Lung (tissue), 12 donors: ENCODE data around the gene TMEM87A. TPM values are rescaled to one million over a fixed set of nuclear protein-coding genes. Genes with fewer than 3 reads are reported as not detected.

ENCODE experiments used
- ATAC-seq: fragments of 200-7000 bp; cut with Tn5 transposase; one replicate; pipeline ENCODE4 v1.9.1; 2020; ENCODE audit warnings: moderate number of reproducible peaks; ENCODE audit not compliant: insufficient read depth, low FRiP score
- DNase-seq, 3 donors: peaks; one replicate each; pipeline ENCODE4 v3.0.0-alpha.2; 2013 to 2017
- H3K27ac ChIP-seq, 2 donors: one replicate each; pipeline ENCODE4 v1.5.1; 2013; ENCODE audit warnings: mild to moderate bottlenecking in 2 of 2, moderate library complexity in 2 of 2, control low read depth in 1 of 2, inconsistent platforms in 1 of 2, low read depth in 1 of 2, low read length in 1 of 2
- H3K27me3 ChIP-seq, 3 donors: one replicate each; pipeline ENCODE4 v1.5.1; 2013; ENCODE audit warnings: low read length in 2 of 3; ENCODE audit not compliant: control insufficient read depth in 3 of 3, insufficient read depth in 3 of 3
- H3K36me3 ChIP-seq, 4 donors: one replicate each; pipeline ENCODE4 v1.5.1; 2013; ENCODE audit warnings: low read length in 4 of 4, mild to moderate bottlenecking in 1 of 4, moderate library complexity in 1 of 4; ENCODE audit not compliant: control insufficient read depth in 4 of 4, insufficient read depth in 4 of 4
- H3K4me1 ChIP-seq, 5 donors: one replicate each; pipeline ENCODE4 v1.5.1; 2013; ENCODE audit warnings: low read length in 5 of 5, mild to moderate bottlenecking in 2 of 5, moderate library complexity in 1 of 5; ENCODE audit not compliant: control insufficient read depth in 5 of 5, insufficient read depth in 5 of 5
- H3K4me3 ChIP-seq: one replicate; pipeline ENCODE4 v1.5.1; 2013; ENCODE audit warnings: mild to moderate bottlenecking, control low read depth, moderate library complexity
- H3K9ac ChIP-seq, 2 donors: one replicate each; pipeline ENCODE4 v1.5.1; 2013; ENCODE audit warnings: low read length in 2 of 2, control low read depth in 1 of 2; ENCODE audit not compliant: insufficient read depth in 1 of 2
- H3K9me3 ChIP-seq, 4 donors: one replicate each; pipeline ENCODE4 v1.5.1; 2013; ENCODE audit warnings: low read length in 3 of 4, mild to moderate bottlenecking in 1 of 4, moderate library complexity in 1 of 4; ENCODE audit not compliant: control insufficient read depth in 4 of 4, insufficient read depth in 3 of 4
- WGBS, 2 donors: extraction: QIAGEN DNeasy Blood & Tissue Kit; methylation state at CpG; one replicate each; pipeline ENCODE4 v1.1.7; 2013; 5-methylcytosine and 5-hydroxymethylcytosine counted together
- polyA plus RNA-seq, 2 donors: library from polyadenylated mRNA; stranded (reverse); fragments of 200-250 nt; gene quantifications; one replicate each; pipeline ENCODE4 v1.2.1, GENCODE V29; 2013
- total RNA-seq, 2 donors: library from RNA; depleted of rRNA in 1 of 2; stranded (reverse); fragments of >200 nt in 1 of 2; gene quantifications; one replicate each; pipeline ENCODE4 v1.2.1, GENCODE V29; 2014 to 2021
- TF ChIP-seq, protein P1 (sequence below): IDR thresholded peaks from 2 replicates; pipeline ENCODE4 v1.5.1; 2012; ENCODE audit warnings: mild to moderate bottlenecking; ENCODE audit errors: control extremely low read depth, extremely low read depth
- donor health status: control.
- donor health status: control.
- donor health status: Bipolar disorder and iron deficiency.
- donor health status: healthy.
- donor health status: DM: yes; HTN: yes; CAD: no.

Gene TMEM87A
- total and polyA plus RNA-seq, 4 donors = 50.3 to 196 (median 86.9) TPM

DNA sequence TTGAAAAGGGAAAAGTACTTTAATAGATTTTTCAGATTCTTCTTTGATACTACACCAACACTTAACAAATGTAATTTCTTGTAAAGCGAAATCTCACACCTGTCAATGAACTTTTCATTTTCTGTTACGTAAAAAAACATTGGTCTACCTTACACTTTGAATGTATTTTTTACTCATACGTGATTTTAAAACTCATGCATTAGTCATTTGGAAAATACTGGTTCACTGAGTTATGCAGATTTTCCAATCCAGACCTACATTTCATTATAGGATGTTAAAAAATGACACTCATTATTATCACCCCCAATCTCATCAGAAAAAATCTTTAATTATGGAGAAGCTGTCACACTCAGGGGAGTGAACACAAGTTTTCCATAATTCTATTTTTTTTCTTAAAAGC, 79.8 kb downstream of the TMEM87A start:
- 90 to 94% methylated on average over 3 of the region's 3 CpGs for WGBS, 2 donors
- TF ChIP-seq, protein P1, sequence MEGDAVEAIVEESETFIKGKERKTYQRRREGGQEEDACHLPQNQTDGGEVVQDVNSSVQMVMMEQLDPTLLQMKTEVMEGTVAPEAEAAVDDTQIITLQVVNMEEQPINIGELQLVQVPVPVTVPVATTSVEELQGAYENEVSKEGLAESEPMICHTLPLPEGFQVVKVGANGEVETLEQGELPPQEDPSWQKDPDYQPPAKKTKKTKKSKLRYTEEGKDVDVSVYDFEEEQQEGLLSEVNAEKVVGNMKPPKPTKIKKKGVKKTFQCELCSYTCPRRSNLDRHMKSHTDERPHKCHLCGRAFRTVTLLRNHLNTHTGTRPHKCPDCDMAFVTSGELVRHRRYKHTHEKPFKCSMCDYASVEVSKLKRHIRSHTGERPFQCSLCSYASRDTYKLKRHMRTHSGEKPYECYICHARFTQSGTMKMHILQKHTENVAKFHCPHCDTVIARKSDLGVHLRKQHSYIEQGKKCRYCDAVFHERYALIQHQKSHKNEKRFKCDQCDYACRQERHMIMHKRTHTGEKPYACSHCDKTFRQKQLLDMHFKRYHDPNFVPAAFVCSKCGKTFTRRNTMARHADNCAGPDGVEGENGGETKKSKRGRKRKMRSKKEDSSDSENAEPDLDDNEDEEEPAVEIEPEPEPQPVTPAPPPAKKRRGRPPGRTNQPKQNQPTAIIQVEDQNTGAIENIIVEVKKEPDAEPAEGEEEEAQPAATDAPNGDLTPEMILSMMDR = no peak

DNA sequence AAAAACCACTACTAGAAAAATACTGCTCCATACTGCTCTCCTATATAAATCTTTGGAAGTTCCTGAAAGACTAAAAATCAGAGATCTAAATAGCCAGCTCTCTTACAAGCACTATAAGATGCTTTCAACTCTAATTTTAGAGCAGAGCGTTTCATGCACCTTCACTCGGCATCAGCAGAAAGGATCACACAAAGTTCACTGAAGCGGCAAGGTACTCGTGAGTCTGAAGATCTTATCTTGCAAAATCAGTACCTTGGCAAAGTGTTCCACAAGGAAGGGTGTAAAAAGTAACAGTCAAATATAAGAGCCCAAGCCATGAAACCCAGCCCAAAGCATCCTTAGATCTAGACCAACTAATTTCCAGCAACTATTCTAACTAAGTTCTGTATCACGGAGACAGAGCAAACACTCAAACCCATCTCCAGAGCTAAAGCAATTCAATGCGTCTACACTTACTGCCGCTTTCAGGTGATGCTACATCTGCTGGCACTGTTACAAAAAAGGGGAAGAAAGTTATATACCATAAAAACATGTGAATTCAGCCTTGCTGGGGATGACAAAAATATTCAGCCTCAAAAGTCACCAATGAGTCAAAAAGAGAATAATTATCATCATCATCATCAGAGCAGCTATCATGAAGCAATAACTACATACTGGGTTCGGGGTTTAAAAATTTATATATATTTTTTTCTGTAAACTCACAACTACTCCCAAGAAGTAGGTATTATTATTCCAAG, 81.5 kb downstream of the TMEM87A start:
- 88 to 91% methylated on average over 8 of the region's 8 CpGs for WGBS, 2 donors
- H3K9me3 ChIP-seq = no peaks in the 10 kb centered on the region
- H3K4me3 ChIP-seq = no peak overlapping the region
- TF ChIP-seq, protein P1 = no peak
- DNase-seq = no peak
- no peak overlapping the region for H3K9ac ChIP-seq
- H3K4me1 ChIP-seq = peaks cover 0 to 2% (median 0%) of the 10 kb centered on the region in 5 donors
- H3K36me3 ChIP-seq = peaks cover 11 to 27% (median 25%) of the 10 kb centered on the region in 4 donors
- no peaks in the 10 kb centered on the region for H3K27me3 ChIP-seq
- H3K27ac ChIP-seq = no peak overlapping the region
- ATAC-seq = no peak

More for the DNA sequence above, 79.8 kb downstream of the TMEM87A start:
- Histone ChIP-seq H3K4me1 (peaks cover 0 to 2% (median 0%) of the 10 kb centered on the region in 5 donors), H3K9me3 (no peaks in the 10 kb centered on the region), H3K4me3 (no peak overlapping the region), H3K27me3 (no peaks in the 10 kb centered on the region), H3K9ac (no peak overlapping the region), H3K36me3 (peaks cover 11 to 25% (median 21%) of the 10 kb centered on the region in 4 donors), H3K27ac (no peak overlapping the region)
- DNase-seq = no peak
- no peak for ATAC-seq

DNA sequence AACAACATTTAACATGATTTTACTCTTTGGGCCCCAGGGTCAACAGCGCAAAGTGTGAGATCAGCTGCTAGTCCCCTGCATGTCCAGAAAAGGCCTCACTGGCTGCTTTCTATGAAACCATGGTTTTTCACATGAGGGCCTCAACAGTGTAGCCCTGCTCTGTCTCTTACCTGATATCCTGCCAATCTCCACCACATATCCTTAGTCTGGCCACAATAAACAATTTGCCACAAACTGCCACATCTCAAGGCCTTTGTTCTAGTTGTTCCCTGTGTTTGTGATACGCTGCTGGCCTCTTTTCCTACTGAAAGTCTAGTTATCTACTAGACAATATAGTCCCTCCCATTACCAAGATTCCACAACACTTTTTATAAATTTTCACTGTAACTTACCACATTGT, 82.9 kb downstream of the TMEM87A start:
- H3K4me1 ChIP-seq = peaks cover 0 to 2% (median 0%) of the 10 kb centered on the region in 5 donors
- no peak overlapping the region for H3K27ac ChIP-seq
- H3K9me3 ChIP-seq = no peaks in the 10 kb centered on the region
- peaks cover 14 to 41% (median 33%) of the 10 kb centered on the region in 4 donors for H3K36me3 ChIP-seq
- no peak for ATAC-seq
- no peak overlapping the region for H3K9ac ChIP-seq
- TF ChIP-seq, protein P1 = no peak
- H3K27me3 ChIP-seq = no peaks in the 10 kb centered on the region
- H3K4me3 ChIP-seq = no peak overlapping the region
- 94 to 97% methylated on average over 2 of the region's 2 CpGs for WGBS, 2 donors
- DNase-seq = no peak
